Measurements from ENCODE around the gene GRAMD1C. TPM values are rescaled to one million over a fixed set of nuclear protein-coding genes. Genes with fewer than 3 reads are reported as not detected.
A peak's percentile ranks its signal among the peaks of the same experiment; 100 is the strongest.

GRAMD1C gene
- total RNA-seq, 3 donors from 2014 or later = not detected

- H3K9me3 Mint-ChIP-seq = no peaks in the 10 kb centered on the region
- peaks cover 5% of the 10 kb centered on the region for H3K36me3 Mint-ChIP-seq (ENCODE audit: insufficient read depth)
- peaks cover 10% of the 10 kb centered on the region for H3K27me3 Mint-ChIP-seq (ENCODE audit: low read depth)
- H3K4me3 Mint-ChIP-seq = peak overlapping the region; percentile 71
- ATAC-seq (peak; percentile 38 to 44), DNase-seq (no peak)
- H3K4me1 Mint-ChIP-seq (ENCODE audit: low read depth) = peaks cover 12% of the 10 kb centered on the region
These were observed 109.7 kb downstream of the GRAMD1C start for GRCh38 chr3:113948015-113948917.

- peaks cover 8% of the 10 kb centered on the region for H3K36me3 Mint-ChIP-seq (ENCODE audit: insufficient read depth)
- DNase-seq (no peak), ATAC-seq (no peak)
- H3K4me3 Mint-ChIP-seq = no peak overlapping the region
- H3K9me3 Mint-ChIP-seq = no peaks in the 10 kb centered on the region
- H3K4me1 Mint-ChIP-seq (ENCODE audit: low read depth) = peaks cover 14% of the 10 kb centered on the region
- H3K27me3 Mint-ChIP-seq (ENCODE audit: low read depth) = no peaks in the 10 kb centered on the region
These were observed 114.3 kb downstream of the GRAMD1C start for GRCh38 chr3:113952921-113953320.

GRCh38 chr3:113953677-113954076 lies 115.1 kb downstream of the GRAMD1C start:
- no peak overlapping the region for H3K4me3 Mint-ChIP-seq
- H3K4me1 Mint-ChIP-seq (ENCODE audit: low read depth) = peaks cover 13% of the 10 kb centered on the region
- peaks cover 14% of the 10 kb centered on the region for H3K36me3 Mint-ChIP-seq (ENCODE audit: insufficient read depth)
- DNase-seq = no peak
- no peak for ATAC-seq
- H3K9me3 Mint-ChIP-seq = no peaks in the 10 kb centered on the region
- no peaks in the 10 kb centered on the region for H3K27me3 Mint-ChIP-seq (ENCODE audit: low read depth)

- H3K4me3 Mint-ChIP-seq = no peak overlapping the region
- ATAC-seq (no peak), DNase-seq (no peak)
- no peaks in the 10 kb centered on the region for H3K27me3 Mint-ChIP-seq (ENCODE audit: low read depth)
- peaks cover 10% of the 10 kb centered on the region for H3K4me1 Mint-ChIP-seq (ENCODE audit: low read depth)
- peaks cover 19% of the 10 kb centered on the region for H3K36me3 Mint-ChIP-seq (ENCODE audit: insufficient read depth)
- no peaks in the 10 kb centered on the region for H3K9me3 Mint-ChIP-seq
These were observed 115.6 kb downstream of the GRAMD1C start for GRCh38 chr3:113954091-113954685.

GRCh38 chr3:113963879-113964278 lies 125.3 kb downstream of the GRAMD1C start:
- ATAC-seq = no peak
- no peaks in the 10 kb centered on the region for H3K27me3 Mint-ChIP-seq (ENCODE audit: low read depth)

GRCh38 chr3:113966172-113966571 lies 127.6 kb downstream of the GRAMD1C start:
- H3K27me3 Mint-ChIP-seq (ENCODE audit: low read depth) = no peaks in the 10 kb centered on the region
- peaks cover 8% of the 10 kb centered on the region for H3K4me1 Mint-ChIP-seq (ENCODE audit: low read depth)
- DNase-seq = no peak
- H3K4me3 Mint-ChIP-seq = no peak overlapping the region
- H3K9me3 Mint-ChIP-seq = peaks cover 5% of the 10 kb centered on the region
- H3K36me3 Mint-ChIP-seq (ENCODE audit: insufficient read depth) = peaks cover 7% of the 10 kb centered on the region
- no peak for ATAC-seq

More at GRCh38 chr3:113963879-113964278, 125.3 kb downstream of the GRAMD1C start:
- no peak overlapping the region for H3K4me3 Mint-ChIP-seq
- H3K4me1 Mint-ChIP-seq (ENCODE audit: low read depth) = peaks cover 8% of the 10 kb centered on the region
- H3K9me3 Mint-ChIP-seq = no peaks in the 10 kb centered on the region
- peaks cover 11% of the 10 kb centered on the region for H3K36me3 Mint-ChIP-seq (ENCODE audit: insufficient read depth)
- DNase-seq = no peak

- ATAC-seq (no peak), DNase-seq (no peak)
These were observed 130.4 kb downstream of the GRAMD1C start for GRCh38 chr3:113968986-113969385.

GRCh38 chr3:113977822-113978221 lies 139.2 kb downstream of the GRAMD1C start:
- Mint-ChIP-seq H3K27me3 (ENCODE audit: low read depth) (no peaks in the 10 kb centered on the region), H3K36me3 (ENCODE audit: insufficient read depth) (peaks cover 51% of the 10 kb centered on the region), H3K9me3 (peaks cover 18% of the 10 kb centered on the region), H3K4me3 (no peak overlapping the region), H3K4me1 (ENCODE audit: low read depth) (no peaks in the 10 kb centered on the region)
- DNase-seq (no peak), ATAC-seq (no peak)

More at GRCh38 chr3:113968986-113969385, 130.4 kb downstream of the GRAMD1C start:
- Mint-ChIP-seq H3K4me3 (no peak overlapping the region), H3K9me3 (peaks cover 32% of the 10 kb centered on the region), H3K36me3 (ENCODE audit: insufficient read depth) (peaks cover 16% of the 10 kb centered on the region), H3K4me1 (ENCODE audit: low read depth) (peaks cover 6% of the 10 kb centered on the region), H3K27me3 (ENCODE audit: low read depth) (no peaks in the 10 kb centered on the region)

GRCh38 chr3:113979916-113980315 lies 141.3 kb downstream of the GRAMD1C start:
- Mint-ChIP-seq H3K9me3 (peaks cover under 1% of the 10 kb centered on the region), H3K36me3 (ENCODE audit: insufficient read depth) (peaks cover 47% of the 10 kb centered on the region), H3K4me1 (ENCODE audit: low read depth) (no peaks in the 10 kb centered on the region), H3K27me3 (ENCODE audit: low read depth) (no peaks in the 10 kb centered on the region), H3K4me3 (no peak overlapping the region)
- ATAC-seq (no peak), DNase-seq (no peak)

GRCh38 chr3:113981803-113982202 lies 143.2 kb downstream of the GRAMD1C start:
- no peaks in the 10 kb centered on the region for H3K27me3 Mint-ChIP-seq (ENCODE audit: low read depth)
- no peak for DNase-seq
- no peaks in the 10 kb centered on the region for H3K9me3 Mint-ChIP-seq
- peaks cover 49% of the 10 kb centered on the region for H3K36me3 Mint-ChIP-seq (ENCODE audit: insufficient read depth)
- no peak overlapping the region for H3K4me3 Mint-ChIP-seq
- peaks cover 5% of the 10 kb centered on the region for H3K4me1 Mint-ChIP-seq (ENCODE audit: low read depth)
- ATAC-seq = no peak

- DNase-seq (no peak), ATAC-seq (no peak)
- Mint-ChIP-seq H3K4me3 (no peak overlapping the region), H3K9me3 (no peaks in the 10 kb centered on the region), H3K27me3 (ENCODE audit: low read depth) (no peaks in the 10 kb centered on the region), H3K4me1 (ENCODE audit: low read depth) (peaks cover 5% of the 10 kb centered on the region), H3K36me3 (ENCODE audit: insufficient read depth) (peaks cover 45% of the 10 kb centered on the region)
These were observed 145.0 kb downstream of the GRAMD1C start for GRCh38 chr3:113983544-113983943.

- H3K27me3 Mint-ChIP-seq (ENCODE audit: low read depth) = no peaks in the 10 kb centered on the region
- H3K36me3 Mint-ChIP-seq (ENCODE audit: insufficient read depth) = peaks cover 37% of the 10 kb centered on the region
- H3K4me1 Mint-ChIP-seq (ENCODE audit: low read depth) = peaks cover 5% of the 10 kb centered on the region
- DNase-seq = no peak
- H3K9me3 Mint-ChIP-seq = no peaks in the 10 kb centered on the region
- ATAC-seq = no peak
- H3K4me3 Mint-ChIP-seq = no peak overlapping the region
These were observed 147.0 kb downstream of the GRAMD1C start for GRCh38 chr3:113985541-113985940.
